Erythroblast (primary cell): ENCODE measurements around the gene GNAT1.

Experiments used
- DNase-seq, 2 experiments: peaks; one replicate each; lab custom pipeline; 2025; lab: John Stamatoyannopoulos, UW
- GATA1 ChIP-seq: IDR thresholded peaks from 2 replicates; pipeline ENCODE4 v1.6.1; 2011; ENCODE audit warnings: low read depth, mild to moderate bottlenecking, control low read depth, low read length, moderate library complexity
- POLR2A ChIP-seq: IDR thresholded peaks from 2 replicates; pipeline ENCODE4 v1.6.1; 2011; ENCODE audit warnings: mild to moderate bottlenecking, low read length

Gene GNAT1

GRCh38 chr3:50190936-50191660, at the start of gene GNAT1:
Gene GNAT1, plus strand, starts transcription at chr3:50191610. Its CDS starts 116 bp downstream, at chr3:50191726.
- no peak for DNase-seq
- TF ChIP-seq POLR2A, result no peak
- TF ChIP-seq GATA1, result no peak

- no peak for DNase-seq
- no peak for TF ChIP-seq POLR2A
- TF ChIP-seq GATA1, result no peak
Measured at GRCh38 chr3:50146316-50146901, 45.0 kb upstream of the GNAT1 start.

- no peak for DNase-seq
- no peak for TF ChIP-seq GATA1
- TF ChIP-seq POLR2A, result no peak
Measured at GRCh38 chr3:50147016-50147415, 44.4 kb upstream of the GNAT1 start.

- TF ChIP-seq POLR2A, result no peak
- TF ChIP-seq GATA1, result no peak
- no peak for DNase-seq
Measured at GRCh38 chr3:50147447-50147846, 44.0 kb upstream of the GNAT1 start.

GRCh38 chr3:50147861-50148260, 43.5 kb upstream of the GNAT1 start:
- TF ChIP-seq POLR2A (no peak), GATA1 (no peak)
- DNase-seq, result no peak

GRCh38 chr3:50150404-50150750, 41.0 kb upstream of the GNAT1 start:
- DNase-seq, result no peak
- TF ChIP-seq GATA1 (no peak), POLR2A (no peak)

GRCh38 chr3:50150863-50151686, 40.3 kb upstream of the GNAT1 start:
- no peak for DNase-seq
- TF ChIP-seq GATA1 (no peak), POLR2A (no peak)

- no peak for TF ChIP-seq GATA1
- DNase-seq, result no peak
Measured at GRCh38 chr3:50151728-50152127, 39.7 kb upstream of the GNAT1 start.

GRCh38 chr3:50153782-50154475, 37.5 kb upstream of the GNAT1 start:
- no peak for TF ChIP-seq POLR2A
- TF ChIP-seq GATA1, result no peak

GRCh38 chr3:50154476-50154839, 37.0 kb upstream of the GNAT1 start:
- no peak for DNase-seq
- TF ChIP-seq GATA1 (no peak), POLR2A (no peak)

More at GRCh38 chr3:50153782-50154475, 37.5 kb upstream of the GNAT1 start:
- no peak for DNase-seq

- DNase-seq, result peak; percentile 67
- TF ChIP-seq GATA1, result no peak
- TF ChIP-seq POLR2A, result no peak
Measured at GRCh38 chr3:50154840-50155490, 36.4 kb upstream of the GNAT1 start, which contains the start of gene SEMA3F. Gene SEMA3F, plus strand, starts transcription at chr3:50155324. Its CDS starts 4,299 bp downstream, at chr3:50159623.

GRCh38 chr3:50155491-50155878, 35.9 kb upstream of the GNAT1 start:
- TF ChIP-seq POLR2A (no peak), GATA1 (no peak)
- DNase-seq, result no peak

- DNase-seq, result no peak
- TF ChIP-seq POLR2A, result no peak
- no peak for TF ChIP-seq GATA1
Measured at GRCh38 chr3:50155891-50156290, 35.5 kb upstream of the GNAT1 start.
